ENCODE data around the gene ZNF354C. TPM values are rescaled to one million over a fixed set of nuclear protein-coding genes. Genes with fewer than 3 reads are reported as not detected.

The ZNF354C gene
- total RNA-seq, 3 donors from 2014 or later: 3.4 to 4.2 (median 3.9) TPM

- no peak for ATAC-seq
Measured at GRCh38 chr5:179120421-179120861, 60.3 kb downstream of the ZNF354C start.

GRCh38 chr5:179120951-179121666, 60.9 kb downstream of the ZNF354C start:
- H3K4me1 Mint-ChIP-seq (ENCODE audit: low read depth): no peaks in the 10 kb centered on the region

More at GRCh38 chr5:179120421-179120861, 60.3 kb downstream of the ZNF354C start:
- H3K36me3 Mint-ChIP-seq (ENCODE audit: insufficient read depth): no peaks in the 10 kb centered on the region
- peaks cover 5% of the 10 kb centered on the region for H3K9me3 Mint-ChIP-seq
- H3K27me3 Mint-ChIP-seq (ENCODE audit: low read depth): peaks cover 2% of the 10 kb centered on the region
- H3K4me1 Mint-ChIP-seq (ENCODE audit: low read depth): no peaks in the 10 kb centered on the region
- H3K4me3 Mint-ChIP-seq: no peak overlapping the region
- DNase-seq: no peak

GRCh38 chr5:179121667-179122111, 61.5 kb downstream of the ZNF354C start:
- H3K4me1 Mint-ChIP-seq (ENCODE audit: low read depth): no peaks in the 10 kb centered on the region
- no peak overlapping the region for H3K4me3 Mint-ChIP-seq
- DNase-seq: no peak
- no peaks in the 10 kb centered on the region for H3K36me3 Mint-ChIP-seq (ENCODE audit: insufficient read depth)
- no peak for ATAC-seq
- peaks cover 2% of the 10 kb centered on the region for H3K27me3 Mint-ChIP-seq (ENCODE audit: low read depth)
- H3K9me3 Mint-ChIP-seq: peaks cover under 1% of the 10 kb centered on the region

More at GRCh38 chr5:179120951-179121666, 60.9 kb downstream of the ZNF354C start:
- Mint-ChIP-seq H3K27me3 (ENCODE audit: low read depth) (peaks cover 2% of the 10 kb centered on the region), H3K36me3 (ENCODE audit: insufficient read depth) (no peaks in the 10 kb centered on the region), H3K9me3 (peaks cover 5% of the 10 kb centered on the region), H3K4me3 (no peak overlapping the region)
- DNase-seq: no peak
- no peak for ATAC-seq

- Mint-ChIP-seq H3K27me3 (ENCODE audit: low read depth) (no peaks in the 10 kb centered on the region), H3K36me3 (ENCODE audit: insufficient read depth) (no peaks in the 10 kb centered on the region), H3K9me3 (no peaks in the 10 kb centered on the region), H3K4me1 (ENCODE audit: low read depth) (no peaks in the 10 kb centered on the region), H3K4me3 (no peak overlapping the region)
- DNase-seq (no peak), ATAC-seq (no peak)
Measured at GRCh38 chr5:179122411-179123108, 62.4 kb downstream of the ZNF354C start.

GRCh38 chr5:179123109-179123426, 62.9 kb downstream of the ZNF354C start:
- ATAC-seq (no peak), DNase-seq (no peak)
- Mint-ChIP-seq H3K27me3 (ENCODE audit: low read depth) (no peaks in the 10 kb centered on the region), H3K9me3 (no peaks in the 10 kb centered on the region), H3K36me3 (ENCODE audit: insufficient read depth) (no peaks in the 10 kb centered on the region), H3K4me1 (ENCODE audit: low read depth) (no peaks in the 10 kb centered on the region), H3K4me3 (no peak overlapping the region)

GRCh38 chr5:179123491-179124272, 63.5 kb downstream of the ZNF354C start:
- Mint-ChIP-seq H3K9me3 (no peaks in the 10 kb centered on the region), H3K27me3 (ENCODE audit: low read depth) (no peaks in the 10 kb centered on the region), H3K4me1 (ENCODE audit: low read depth) (no peaks in the 10 kb centered on the region), H3K36me3 (ENCODE audit: insufficient read depth) (no peaks in the 10 kb centered on the region), H3K4me3 (no peak overlapping the region)
- DNase-seq (no peak), ATAC-seq (no peak)

- DNase-seq: no peak
- no peaks in the 10 kb centered on the region for H3K9me3 Mint-ChIP-seq
- no peaks in the 10 kb centered on the region for H3K4me1 Mint-ChIP-seq (ENCODE audit: low read depth)
- H3K36me3 Mint-ChIP-seq (ENCODE audit: insufficient read depth): no peaks in the 10 kb centered on the region
- no peaks in the 10 kb centered on the region for H3K27me3 Mint-ChIP-seq (ENCODE audit: low read depth)
- no peak for ATAC-seq
- H3K4me3 Mint-ChIP-seq: no peak overlapping the region
Measured at GRCh38 chr5:179124273-179124852, 64.2 kb downstream of the ZNF354C start.

- H3K27me3 Mint-ChIP-seq (ENCODE audit: low read depth): no peaks in the 10 kb centered on the region
- no peaks in the 10 kb centered on the region for H3K36me3 Mint-ChIP-seq (ENCODE audit: insufficient read depth)
- no peaks in the 10 kb centered on the region for H3K4me1 Mint-ChIP-seq (ENCODE audit: low read depth)
- no peaks in the 10 kb centered on the region for H3K9me3 Mint-ChIP-seq
- no peak for ATAC-seq
- no peak overlapping the region for H3K4me3 Mint-ChIP-seq
- DNase-seq: no peak
Measured at GRCh38 chr5:179124853-179125788, 64.9 kb downstream of the ZNF354C start.

- H3K36me3 Mint-ChIP-seq (ENCODE audit: insufficient read depth): no peaks in the 10 kb centered on the region
- no peak for DNase-seq
Measured at GRCh38 chr5:179125789-179126505, 65.8 kb downstream of the ZNF354C start.

GRCh38 chr5:179126506-179126991, 66.4 kb downstream of the ZNF354C start:
- Mint-ChIP-seq H3K9me3 (no peaks in the 10 kb centered on the region), H3K4me3 (no peak overlapping the region), H3K27me3 (ENCODE audit: low read depth) (no peaks in the 10 kb centered on the region), H3K4me1 (ENCODE audit: low read depth) (no peaks in the 10 kb centered on the region), H3K36me3 (ENCODE audit: insufficient read depth) (no peaks in the 10 kb centered on the region)
- DNase-seq (no peak), ATAC-seq (no peak)

More at GRCh38 chr5:179125789-179126505, 65.8 kb downstream of the ZNF354C start:
- H3K27me3 Mint-ChIP-seq (ENCODE audit: low read depth): no peaks in the 10 kb centered on the region
- no peak overlapping the region for H3K4me3 Mint-ChIP-seq
- ATAC-seq: no peak
- no peaks in the 10 kb centered on the region for H3K4me1 Mint-ChIP-seq (ENCODE audit: low read depth)
- H3K9me3 Mint-ChIP-seq: no peaks in the 10 kb centered on the region

- H3K4me1 Mint-ChIP-seq (ENCODE audit: low read depth): no peaks in the 10 kb centered on the region
- H3K27me3 Mint-ChIP-seq (ENCODE audit: low read depth): no peaks in the 10 kb centered on the region
- DNase-seq (no peak), ATAC-seq (no peak)
- no peak overlapping the region for H3K4me3 Mint-ChIP-seq
- no peaks in the 10 kb centered on the region for H3K36me3 Mint-ChIP-seq (ENCODE audit: insufficient read depth)
- H3K9me3 Mint-ChIP-seq: no peaks in the 10 kb centered on the region
Measured at GRCh38 chr5:179127136-179128040, 67.2 kb downstream of the ZNF354C start.

- Mint-ChIP-seq H3K9me3 (no peaks in the 10 kb centered on the region), H3K36me3 (ENCODE audit: insufficient read depth) (no peaks in the 10 kb centered on the region), H3K4me3 (no peak overlapping the region), H3K4me1 (ENCODE audit: low read depth) (no peaks in the 10 kb centered on the region), H3K27me3 (ENCODE audit: low read depth) (no peaks in the 10 kb centered on the region)
- ATAC-seq: no peak
- no peak for DNase-seq
Measured at GRCh38 chr5:179128041-179128365, 67.8 kb downstream of the ZNF354C start.

All from activated T-cell treated with anti-CD3 and anti-CD28 coated beads, Interleukin-2, amount 50 U/mL, for 4 hours (primary cell).